Bone marrow (tissue), 2 donors: ENCODE measurements around the gene SIGLEC15.
A peak's percentile ranks its signal among the peaks of the same experiment; 100 is the strongest.
"Not testable (repeated sequence)": the region's sequence is repeated elsewhere in the genome, so short reads cannot be mapped to it uniquely, and the experiment has no call there.

Experiments
- DNase-seq, 2 donors: peaks; one replicate each; lab custom pipeline; 2025; lab: John Stamatoyannopoulos, UW

The SIGLEC15 gene

GRCh38 chr18:45825258-45826044 is at the start of gene SIGLEC15:
Gene SIGLEC15 (plus strand): TSS chr18:45825675. CDS start chr18:45825729, 54 bp downstream.
- DNase-seq, result no peak

GRCh38 chr18:45775743-45776142 is 49.7 kb upstream of the SIGLEC15 start:
- DNase-seq, result no peak

- DNase-seq, result no peak
These were observed 48.1 kb upstream of the SIGLEC15 start for GRCh38 chr18:45777393-45777792.

GRCh38 chr18:45780568-45780967 is 44.9 kb upstream of the SIGLEC15 start:
- DNase-seq, result no peak

- DNase-seq, result no peak
These were observed 42.8 kb upstream of the SIGLEC15 start for GRCh38 chr18:45782662-45783061.

GRCh38 chr18:45783097-45784075 is 42.1 kb upstream of the SIGLEC15 start:
- no peak for DNase-seq

GRCh38 chr18:45785134-45785533 is 40.3 kb upstream of the SIGLEC15 start:
- peak in 1 of 2 donors; percentile 25 for DNase-seq

GRCh38 chr18:45786941-45787340 is 38.5 kb upstream of the SIGLEC15 start:
- DNase-seq, result no peak

GRCh38 chr18:45787346-45787745 is 38.1 kb upstream of the SIGLEC15 start:
- no peak for DNase-seq

GRCh38 chr18:45788861-45789260 is 36.6 kb upstream of the SIGLEC15 start:
- DNase-seq, result no peak

- no peak for DNase-seq
These were observed 32.8 kb upstream of the SIGLEC15 start for GRCh38 chr18:45792506-45793263.

- no peak for DNase-seq
These were observed 32.1 kb upstream of the SIGLEC15 start for GRCh38 chr18:45793264-45793965.

- no peak for DNase-seq
These were observed 24.0 kb upstream of the SIGLEC15 start for GRCh38 chr18:45801416-45802004.

GRCh38 chr18:45802814-45803492 is 22.5 kb upstream of the SIGLEC15 start:
- DNase-seq, result peak in 1 of 2 donors; percentile 58

- no peak for DNase-seq
These were observed 19.9 kb upstream of the SIGLEC15 start for GRCh38 chr18:45805551-45805950.

GRCh38 chr18:45806226-45806625 is 19.2 kb upstream of the SIGLEC15 start:
- DNase-seq, result peak in 1 of 2 donors; percentile 51

- DNase-seq, result peak in 1 of 2 donors; percentile 21
These were observed 18.3 kb upstream of the SIGLEC15 start for GRCh38 chr18:45807144-45807543.

GRCh38 chr18:45814733-45815132 is 10.7 kb upstream of the SIGLEC15 start:
- DNase-seq, result not testable (repeated sequence)

GRCh38 chr18:45817543-45817942 is 7.9 kb upstream of the SIGLEC15 start:
- DNase-seq, result no peak

- DNase-seq, result not testable (repeated sequence)
These were observed 6.7 kb upstream of the SIGLEC15 start for GRCh38 chr18:45818765-45819164.
